H1 (cell line): ENCODE data around the gene TSPAN15. TPM values are rescaled to one million over a fixed set of nuclear protein-coding genes. Genes with fewer than 3 reads are reported as not detected.

Experiments used
- CTCF ChIA-PET: fragments of 300-600 bp; sonication (Branson Sonifier 250); formaldehyde crosslinking; loops from one replicate; lab custom pipeline; 2021; ENCODE audit not compliant: partially characterized antibody; lab: Charles Lee
- POLR2A ChIA-PET: fragments of 300-600 bp; sonication (Branson Sonifier 250); formaldehyde crosslinking; loops from one replicate; lab custom pipeline; 2021; ENCODE audit warnings: inconsistent platforms; ENCODE audit not compliant: partially characterized antibody; lab: Charles Lee
- DNase-seq, 2 experiments: peaks; one replicate each; pipeline versions ENCODE4 v3.0.0 to v3.0.0-alpha.2; 2010 to 2022; ENCODE audit warnings: low spot score in 2 of 2, low read depth in 1 of 2, mixed read lengths in 1 of 2
- FAIRE-seq: peaks from 2 replicates; lab custom pipeline; 2011; peaks lifted over from hg19 to GRCh38; lab: Jason Lieb, UNC
- H2AFZ ChIP-seq: 2 replicates; pipeline ENCODE4 v1.8.1; 2012; ENCODE audit warnings: low read length, inconsistent platforms
- H2AK5ac ChIP-seq: 2 replicates; pipeline ENCODE4 v1.6.1; 2013; ENCODE audit warnings: low read depth, low read length
- H2BK120ac ChIP-seq: replicated peaks from 2 replicates; pipeline ENCODE3; 2013; ENCODE audit warnings: low read depth, low read length, inconsistent platforms
- H2BK12ac ChIP-seq: 2 replicates; pipeline ENCODE4 v1.6.1; 2013; ENCODE audit warnings: low read depth, low read length
- H2BK15ac ChIP-seq: 2 replicates; pipeline ENCODE4 v1.6.1; 2013; ENCODE audit warnings: low read length
- H2BK20ac ChIP-seq: 2 replicates; pipeline ENCODE4 v1.6.1; 2013; ENCODE audit warnings: low read length
- H2BK5ac ChIP-seq: 2 replicates; pipeline ENCODE4 v1.6.1; 2013; ENCODE audit warnings: low read depth, low read length
- H3K14ac ChIP-seq: 2 replicates; pipeline ENCODE4 v1.6.1; 2013; ENCODE audit warnings: inconsistent platforms; ENCODE audit not compliant: insufficient read length
- H3K18ac ChIP-seq: 2 replicates; pipeline ENCODE4 v1.6.1; 2013; ENCODE audit warnings: low read length; ENCODE audit errors: extremely low read depth
- H3K23ac ChIP-seq: 2 replicates; pipeline ENCODE4 v1.6.1; 2013; ENCODE audit warnings: inconsistent platforms; ENCODE audit not compliant: insufficient read length
- H3K23me2 ChIP-seq: 2 replicates; pipeline ENCODE4 v1.6.1; 2013; ENCODE audit warnings: low read depth, low read length
- H3K27ac ChIP-seq: 2 replicates; pipeline ENCODE4 v1.6.1; 2011; ENCODE audit warnings: low read depth, low read length, inconsistent platforms
- H3K27me3 ChIP-seq, 4 experiments: replicated peaks in 1 of 4; 1 replicate in 1 of 4; 2 replicates in 3 of 4; pipeline versions ENCODE4 v1.6.1 to v1.8.1; 2011 to 2013; ENCODE audit warnings: low read length in 3 of 4, mild to moderate bottlenecking in 3 of 4, inconsistent platforms in 2 of 4, mixed read lengths in 2 of 4, moderate library complexity in 1 of 4; ENCODE audit not compliant: control insufficient read depth in 3 of 4, insufficient read depth in 3 of 4; ENCODE audit errors: extremely low read depth in 1 of 4
- H3K36me3 ChIP-seq, 4 experiments: 2 replicates each; pipeline versions ENCODE4 v1.6.1 to v1.8.1; 2011 to 2013; ENCODE audit warnings: mild to moderate bottlenecking in 4 of 4, low read length in 3 of 4, moderate library complexity in 2 of 4, control low read depth in 1 of 4, inconsistent platforms in 1 of 4; ENCODE audit not compliant: insufficient read depth in 4 of 4, control insufficient read depth in 2 of 4
- H3K4ac ChIP-seq: replicated peaks from 2 replicates; pipeline ENCODE3; 2013; ENCODE audit warnings: low read length, low read depth, mixed read lengths, inconsistent platforms; ENCODE audit not compliant: insufficient read length
- H3K4me1 ChIP-seq, 4 experiments: replicated peaks in 1 of 4; 1 replicate in 1 of 4; 2 replicates in 3 of 4; pipeline versions ENCODE4 v1.6.1 to v1.8.1; 2011 to 2013; ENCODE audit warnings: low read length in 3 of 4, inconsistent platforms in 2 of 4, mixed read lengths in 1 of 4; ENCODE audit not compliant: insufficient read depth in 4 of 4, control insufficient read depth in 3 of 4
- H3K4me2 ChIP-seq, 2 experiments: 2 replicates each; pipeline versions ENCODE4 v1.6.1 to v1.8.1; 2011 to 2013; ENCODE audit warnings: low read depth in 2 of 2, low read length in 2 of 2, control low read depth in 1 of 2, inconsistent platforms in 1 of 2, mild to moderate bottlenecking in 1 of 2; ENCODE audit not compliant: insufficient read depth in 1 of 2
- H3K4me3 ChIP-seq, 4 experiments: fragments of 200-600, 300-600 bp in 1 of 4; sonication (generic), shearing (Covaris generic), sonication (Bioruptor Twin) in 1 of 4; 2 replicates each; pipeline versions ENCODE4 v1.5.1 to v1.8.1; 2011 to 2016; ENCODE audit warnings: low read length in 4 of 4, low read depth in 3 of 4, control low read depth in 2 of 4, inconsistent platforms in 2 of 4, mild to moderate bottlenecking in 2 of 4, mixed read lengths in 1 of 4, moderate library complexity in 1 of 4; ENCODE audit not compliant: insufficient read depth in 2 of 4; ENCODE audit errors: extremely low read depth in 1 of 4
- H3K56ac ChIP-seq: replicated peaks from 2 replicates; pipeline ENCODE3; 2013; ENCODE audit warnings: low read depth, mild to moderate bottlenecking, mixed read lengths, low read length, inconsistent platforms; ENCODE audit not compliant: insufficient read length
- H3K79me1 ChIP-seq: 2 replicates; pipeline ENCODE4 v1.6.1; 2013; ENCODE audit warnings: low read depth, low read length, control low read depth
- H3K79me2 ChIP-seq, 2 experiments: 2 replicates each; pipeline versions ENCODE4 v1.6.1 to v1.8.1; 2012 to 2013; ENCODE audit warnings: low read length in 2 of 2, mild to moderate bottlenecking in 2 of 2, inconsistent platforms in 1 of 2; ENCODE audit not compliant: insufficient read depth in 2 of 2, control insufficient read depth in 1 of 2
- H3K9ac ChIP-seq, 4 experiments: replicated peaks in 1 of 4; 1 replicate in 1 of 4; 2 replicates in 3 of 4; pipeline versions ENCODE4 v1.6.1 to v1.8.1; 2011 to 2013; ENCODE audit warnings: low read depth in 3 of 4, low read length in 3 of 4, control low read depth in 2 of 4, mild to moderate bottlenecking in 2 of 4, moderate library complexity in 2 of 4, inconsistent platforms in 1 of 4; ENCODE audit errors: extremely low read depth in 1 of 4
- H3K9me3 ChIP-seq, 2 experiments: 2 replicates each; pipeline versions ENCODE4 v1.6.1 to v1.8.1; 2012 to 2013; ENCODE audit warnings: mild to moderate bottlenecking in 2 of 2, moderate library complexity in 2 of 2, control low read depth in 1 of 2, inconsistent platforms in 1 of 2, low read depth in 1 of 2, low read length in 1 of 2, mixed read lengths in 1 of 2; ENCODE audit not compliant: insufficient read depth in 2 of 2
- H4K20me1 ChIP-seq, 2 experiments: replicated peaks in 1 of 2; 2 replicates each; pipeline versions ENCODE3 to v1.8.1; 2011 to 2013; ENCODE audit warnings: inconsistent platforms in 2 of 2, low read length in 2 of 2, mild to moderate bottlenecking in 1 of 2; ENCODE audit not compliant: insufficient read depth in 2 of 2, control insufficient read depth in 1 of 2
- H4K5ac ChIP-seq: 2 replicates; pipeline ENCODE4 v1.6.1; 2013; ENCODE audit warnings: low read length, low read depth, mixed read lengths, inconsistent platforms; ENCODE audit not compliant: insufficient read length
- H4K8ac ChIP-seq: 2 replicates; pipeline ENCODE4 v1.8.0; 2013; ENCODE audit warnings: mild to moderate bottlenecking, moderate library complexity, low read length, inconsistent platforms; ENCODE audit not compliant: insufficient read depth; ENCODE audit errors: extremely low read depth
- H4K91ac ChIP-seq: replicated peaks from 2 replicates; pipeline ENCODE3; 2013; ENCODE audit warnings: low read length, mixed read lengths, inconsistent platforms; ENCODE audit not compliant: insufficient read length
- CREB1 ChIP-seq: IDR thresholded peaks from 2 replicates; pipeline ENCODE4 v1.6.1; 2012; ENCODE audit warnings: inconsistent platforms
- EGR1 ChIP-seq: IDR thresholded peaks from 2 replicates; pipeline ENCODE4 v1.6.1; 2011; ENCODE audit warnings: low read depth, low read length, borderline replicate concordance
- JUN ChIP-seq: IDR thresholded peaks from 2 replicates; pipeline ENCODE4 v1.6.1; 2011; ENCODE audit warnings: low read depth, mild to moderate bottlenecking, improper control_type of control experiment, low read length
- NRF1 ChIP-seq: IDR thresholded peaks from 2 replicates; pipeline ENCODE4 v1.6.1; 2011; ENCODE audit warnings: mild to moderate bottlenecking, low read depth, low read length, improper control_type of control experiment
- POU5F1 ChIP-seq: IDR thresholded peaks from 2 replicates; pipeline ENCODE4 v1.6.1; 2011; ENCODE audit warnings: low read depth, mild to moderate bottlenecking, low read length, moderate library complexity
- RAD21 ChIP-seq, 2 experiments: IDR thresholded peaks in 1 of 2; conservative IDR thresholded peaks in 1 of 2; 2 replicates each; pipeline ENCODE4 v1.6.1; 2011; ENCODE audit warnings: low read depth in 2 of 2, low read length in 2 of 2, improper control_type of control experiment in 1 of 2, inconsistent platforms in 1 of 2, mild to moderate bottlenecking in 1 of 2, moderate library complexity in 1 of 2
- RXRA ChIP-seq: IDR thresholded peaks from 2 replicates; pipeline ENCODE4 v1.6.1; 2011; ENCODE audit warnings: low read depth, mild to moderate bottlenecking, low read length, moderate library complexity; ENCODE audit not compliant: insufficient read depth
- SAP30 ChIP-seq: fragments of 300-600 bp; sonication (generic); IDR thresholded peaks from 2 replicates; pipeline ENCODE4 v1.7.1; 2012; ENCODE audit warnings: low read length, moderate library complexity, mild to moderate bottlenecking, inconsistent platforms; ENCODE audit not compliant: insufficient read depth, insufficient replicate concordance
- YY1 ChIP-seq: IDR thresholded peaks from 2 replicates; pipeline ENCODE4 v1.6.1; 2011; ENCODE audit warnings: low read depth, mild to moderate bottlenecking, low read length
- WGBS, 2 experiments: shearing (Covaris generic) in 1 of 2; methylation state at CpG; one replicate each; pipeline versions ENCODE4 v1.1.6 to v1.1.7; 2013 to 2015; ENCODE audit warnings: low lambda C conversion rate in 2 of 2, mixed read lengths in 2 of 2, inconsistent platforms in 1 of 2, low coverage in 1 of 2, missing lambda C conversion rate in 1 of 2; ENCODE audit not compliant: insufficient replicate concordance in 2 of 2, insufficient coverage in 1 of 2, insufficient read length in 1 of 2; ENCODE audit errors: extremely low coverage in 1 of 2, missing lambda C conversion rate in 1 of 2; 5-methylcytosine and 5-hydroxymethylcytosine counted together
- polyA plus RNA-seq, 7 experiments: library from polyadenylated mRNA; depleted of rRNA in 3 of 7; stranded (reverse) in 5 of 7; unstranded in 2 of 7; fragments of >200 nt in 5 of 7; fragments of 200-250 nt in 2 of 7; gene quantifications; 1 replicate in 5 of 7; 2 replicates in 1 of 7; 4 replicates in 1 of 7; pipeline versions ENCODE4 v1.2.1 to v1.2.3, GENCODE V29; 2011 to 2013; ENCODE audit warnings: missing spikeins in 2 of 7, mixed read lengths in 2 of 7
- total RNA-seq: library from RNA; stranded (reverse); fragmentation: NEBNext Ultra II Directional; extraction: Animal tissue kit (Norgen Biotek cat#: 25700); gene quantifications from 2 replicates; pipeline ENCODE4 v1.2.1, GENCODE V29; 2021
- TF ChIP-seq, protein P1 (sequence below): IDR thresholded peaks from 2 replicates; pipeline ENCODE4 v1.6.1; 2012; ENCODE audit warnings: inconsistent platforms

TSPAN15 gene
- total and polyA plus RNA-seq, 2 of the 8 experiments (the other 6 are each of a cell fraction or from before 2014, with no cell fraction given), result 9.7 to 20.0 TPM

DNA sequence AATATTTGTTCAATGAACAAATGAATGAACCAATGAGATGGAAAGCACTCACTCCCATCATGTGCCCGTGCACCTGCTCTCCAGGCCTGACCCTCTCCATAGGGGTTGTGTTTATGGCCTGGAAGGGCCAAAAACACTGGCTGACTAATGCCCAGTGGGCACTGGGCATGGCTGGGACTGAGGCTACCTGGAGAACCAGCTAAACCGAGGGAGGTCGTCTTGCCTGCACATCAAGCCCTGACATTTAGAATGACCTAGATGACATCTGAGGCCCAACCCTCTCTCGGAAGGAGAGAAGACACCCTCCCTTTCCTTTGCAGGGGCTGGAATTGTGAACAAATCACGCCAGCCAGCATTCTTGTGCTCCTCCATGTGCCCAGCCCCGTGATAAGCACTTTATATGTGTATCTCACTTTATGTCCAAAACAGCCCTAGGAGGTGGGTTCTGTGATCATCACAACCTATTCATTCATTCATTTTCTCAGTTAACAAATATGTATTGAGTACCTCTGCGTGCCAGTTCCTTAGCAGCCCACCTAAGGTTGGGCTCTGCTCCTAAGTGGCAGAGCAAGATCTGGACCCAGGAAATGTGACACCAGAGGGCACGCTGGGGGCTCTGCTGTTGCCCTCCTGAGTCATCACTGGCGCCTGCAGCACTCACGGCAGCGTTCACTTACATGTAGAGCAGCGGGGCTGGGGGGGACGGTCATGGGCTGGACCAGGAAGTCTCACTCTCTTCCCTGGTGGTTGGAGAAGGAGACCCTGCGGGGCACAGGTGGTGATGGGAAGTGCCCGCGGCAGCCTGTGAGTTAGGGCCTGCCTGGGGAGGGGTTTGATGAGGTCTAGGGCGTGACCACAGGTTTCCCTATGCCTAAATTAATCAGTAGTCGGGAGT, 52.0 kb downstream of the TSPAN15 start:
- no peak overlapping the region for H2AFZ ChIP-seq

More for the DNA sequence above, 52.0 kb downstream of the TSPAN15 start:
- H2BK120ac ChIP-seq, result no peak overlapping the region
- H3K23ac ChIP-seq, result no peak overlapping the region
- H3K27ac ChIP-seq, result no peak overlapping the region
- H2AK5ac ChIP-seq, result no peak overlapping the region
- CTCF ChIA-PET, result interaction anchor here (0.6 to 28.6 kb wide), 6 partner anchors 24 to 438 kb away, joined by 3 to 1068 read pairs (median 3); no protein-coding TSS in a partner anchor
- H3K9me3 ChIP-seq, result no peaks in the 10 kb centered on the region
- no peak for FAIRE-seq
- H3K18ac ChIP-seq, result no peak overlapping the region
- no peak for TF ChIP-seq CREB1
- no peak for TF ChIP-seq SAP30
- no peak for TF ChIP-seq POU5F1
- TF ChIP-seq RXRA, result no peak
- no peak for TF ChIP-seq JUN
- no peak for TF ChIP-seq EGR1
- no peak for TF ChIP-seq NRF1
- TF ChIP-seq RAD21 (IDR thresholded peaks at IDR 0.05 in 1 of 2, conservative IDR thresholded peaks at IDR 0.05 in 1 of 2; ENCODE audit: low read depth in 2 of 2, low read length in 2 of 2), result no peak
- TF ChIP-seq, protein P1, sequence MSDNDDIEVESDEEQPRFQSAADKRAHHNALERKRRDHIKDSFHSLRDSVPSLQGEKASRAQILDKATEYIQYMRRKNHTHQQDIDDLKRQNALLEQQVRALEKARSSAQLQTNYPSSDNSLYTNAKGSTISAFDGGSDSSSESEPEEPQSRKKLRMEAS, result no peak
- no peak for TF ChIP-seq YY1
- TF ChIP-seq, all 59 proteins: peak for 0
- Histone ChIP-seq H3K4me3 (no peak overlapping the region), H3K4ac (no peak overlapping the region), H3K14ac (no peak overlapping the region), H2BK15ac (no peak overlapping the region), H3K79me2 (no peaks in the 10 kb centered on the region), H2BK12ac (no peak overlapping the region), H4K8ac (peak overlapping the region; percentile 58; the same call in 1 of the 2 replicates), H2BK5ac (no peak overlapping the region), H3K9ac (no peak overlapping the region), H3K36me3 (no peaks in the 10 kb centered on the region), H4K20me1 (peaks cover 0 to 3% of the 10 kb centered on the region in 2 experiments), H4K5ac (no peak overlapping the region), H3K23me2 (no peaks in the 10 kb centered on the region), H4K91ac (no peak overlapping the region), H3K4me2 (no peak overlapping the region), H2BK20ac (no peak overlapping the region), H3K27me3 (no peaks in the 10 kb centered on the region), H3K56ac (no peak overlapping the region), H3K79me1 (no peaks in the 10 kb centered on the region), H3K4me1 (peaks cover 0 to 6% (median 5%) of the 10 kb centered on the region in 4 experiments; a peak in 5 of 7 replicates)
- 84% methylated on average over 18 of the region's 18 CpGs; no CpG with 5 or more reads in 1 of the 2 experiments for WGBS, 2 experiments
- POLR2A ChIA-PET, result no interaction called here
- no peak for DNase-seq
